Uterus (tissue), 4 donors: Measurements from ENCODE around the gene CDK9. TPM values are rescaled to one million over a fixed set of nuclear protein-coding genes. Genes with fewer than 3 reads are reported as not detected.

Source experiments
- DNase-seq, 2 donors: peaks; one replicate each; pipeline ENCODE4 v3.0.0-alpha.2; 2019 to 2020
- H3K27ac ChIP-seq, 2 donors: fragments of 200-600 bp; sonication (generic); 1 replicate in 1 of 2; 2 replicates in 1 of 2; pipeline ENCODE4 v1.5.1; 2016 to 2018
- H3K27me3 ChIP-seq, 2 donors: fragments of 200-600 bp; sonication (generic); one replicate each; pipeline ENCODE4 v1.5.1; 2018 to 2019; ENCODE audit warnings: control low read depth in 1 of 2
- H3K36me3 ChIP-seq, 2 donors: fragments of 200-600 bp; sonication (generic); one replicate each; pipeline ENCODE4 v1.5.1; 2019; ENCODE audit warnings: control low read depth in 1 of 2
- H3K4me1 ChIP-seq, 2 donors: fragments of 200-600 bp; sonication (generic); one replicate each; pipeline ENCODE4 v1.5.1; 2018 to 2019; ENCODE audit warnings: control low read depth in 1 of 2
- H3K4me3 ChIP-seq, 2 donors: fragments of 200-600 bp; sonication (generic); 1 replicate in 1 of 2; 2 replicates in 1 of 2; pipeline ENCODE4 v1.5.1; 2018 to 2019; ENCODE audit warnings: mild to moderate bottlenecking in 1 of 2
- H3K9me3 ChIP-seq, 2 donors: fragments of 200-600 bp; sonication (generic); one replicate each; pipeline ENCODE4 v1.5.1; 2019; ENCODE audit warnings: control low read depth in 1 of 2
- POLR2A ChIP-seq, 2 donors: fragments of 450-650 bp; IDR thresholded peaks; one replicate each; pipeline ENCODE4 v1.6.1; 2016; ENCODE audit warnings: antibody characterized with exemption in 2 of 2, mild to moderate bottlenecking in 1 of 2, moderate library complexity in 1 of 2
- intact Hi-C: fragments of 100-400 bp; cut with DNase I; formaldehyde crosslinking; loops from one replicate; pipeline ENCODE4 v1.15.1; 2023; ENCODE audit warnings: low total_unique reads
- total RNA-seq, 4 donors: library from RNA; depleted of rRNA in 3 of 4; stranded (reverse); fragments of >200 nt in 3 of 4; gene quantifications; one replicate each; pipeline versions ENCODE4 v1.1.0 to v1.2.4, GENCODE V29; 2014 to 2023
- TF ChIP-seq, protein P1 (sequence below), 4 experiments: fragments of 200-600 bp in 2 of 4; fragments of 450-650 bp in 2 of 4; sonication (generic) in 2 of 4; IDR thresholded peaks; one replicate each; pipeline ENCODE4 v1.5.1; 2016 to 2019; ENCODE audit warnings: antibody characterized with exemption in 4 of 4, mild to moderate bottlenecking in 2 of 4, moderate library complexity in 1 of 4
- donor health status: DM: yes; HTN: yes; CAD: no.

The CDK9 gene
- total RNA-seq, 4 donors from 2014 or later = 30.0 to 175 (median 77.4) TPM

DNA sequence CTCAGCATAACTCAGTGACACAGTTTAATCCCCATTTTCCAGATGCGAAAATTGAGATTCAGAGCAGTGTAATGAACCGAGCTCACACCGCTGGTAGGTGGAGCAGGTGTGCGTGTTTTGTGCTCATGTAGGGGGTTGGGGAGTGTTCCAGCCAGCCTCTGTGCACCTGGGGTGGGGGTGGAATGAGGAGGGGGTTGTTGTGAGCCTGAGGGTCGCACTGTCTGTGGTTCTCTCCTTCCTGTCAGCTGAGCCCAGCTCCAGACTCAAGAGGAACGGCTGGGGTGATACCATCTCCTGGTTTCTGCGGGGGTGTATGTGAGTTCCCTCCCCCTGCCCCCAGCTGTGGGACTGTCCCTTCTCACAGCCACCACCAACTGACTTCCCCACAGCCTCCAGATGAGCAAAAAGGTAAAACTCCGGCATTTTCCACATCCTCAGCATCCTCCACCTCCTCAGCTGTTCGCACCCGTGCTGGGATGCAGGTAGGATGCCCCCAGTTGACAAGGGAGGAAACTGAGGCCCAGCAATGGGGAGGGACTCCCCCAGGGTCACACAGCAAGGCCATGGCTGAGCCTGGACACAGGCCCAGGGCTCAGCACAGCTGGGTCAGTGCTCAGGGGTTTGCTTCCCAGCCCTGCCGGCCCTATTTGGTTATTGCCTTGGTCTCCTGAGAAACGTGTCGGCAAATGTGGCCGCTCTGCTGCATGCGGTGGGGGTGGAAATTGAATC, 9.5 kb upstream of the CDK9 start:
- TF ChIP-seq, protein P1, sequence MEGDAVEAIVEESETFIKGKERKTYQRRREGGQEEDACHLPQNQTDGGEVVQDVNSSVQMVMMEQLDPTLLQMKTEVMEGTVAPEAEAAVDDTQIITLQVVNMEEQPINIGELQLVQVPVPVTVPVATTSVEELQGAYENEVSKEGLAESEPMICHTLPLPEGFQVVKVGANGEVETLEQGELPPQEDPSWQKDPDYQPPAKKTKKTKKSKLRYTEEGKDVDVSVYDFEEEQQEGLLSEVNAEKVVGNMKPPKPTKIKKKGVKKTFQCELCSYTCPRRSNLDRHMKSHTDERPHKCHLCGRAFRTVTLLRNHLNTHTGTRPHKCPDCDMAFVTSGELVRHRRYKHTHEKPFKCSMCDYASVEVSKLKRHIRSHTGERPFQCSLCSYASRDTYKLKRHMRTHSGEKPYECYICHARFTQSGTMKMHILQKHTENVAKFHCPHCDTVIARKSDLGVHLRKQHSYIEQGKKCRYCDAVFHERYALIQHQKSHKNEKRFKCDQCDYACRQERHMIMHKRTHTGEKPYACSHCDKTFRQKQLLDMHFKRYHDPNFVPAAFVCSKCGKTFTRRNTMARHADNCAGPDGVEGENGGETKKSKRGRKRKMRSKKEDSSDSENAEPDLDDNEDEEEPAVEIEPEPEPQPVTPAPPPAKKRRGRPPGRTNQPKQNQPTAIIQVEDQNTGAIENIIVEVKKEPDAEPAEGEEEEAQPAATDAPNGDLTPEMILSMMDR (IDR thresholded peaks at IDR 0.05) = no peak
- TF ChIP-seq POLR2A (IDR thresholded peaks at IDR 0.05) = no peak
- intact Hi-C loops = no loop called here
- no peak overlapping the region for H3K4me3 ChIP-seq
- H3K9me3 ChIP-seq = no peaks in the 10 kb centered on the region
- no peak for DNase-seq
- no peaks in the 10 kb centered on the region for H3K4me1 ChIP-seq
- no peak overlapping the region for H3K27ac ChIP-seq
- no peaks in the 10 kb centered on the region for H3K27me3 ChIP-seq
- no peaks in the 10 kb centered on the region for H3K36me3 ChIP-seq

DNA sequence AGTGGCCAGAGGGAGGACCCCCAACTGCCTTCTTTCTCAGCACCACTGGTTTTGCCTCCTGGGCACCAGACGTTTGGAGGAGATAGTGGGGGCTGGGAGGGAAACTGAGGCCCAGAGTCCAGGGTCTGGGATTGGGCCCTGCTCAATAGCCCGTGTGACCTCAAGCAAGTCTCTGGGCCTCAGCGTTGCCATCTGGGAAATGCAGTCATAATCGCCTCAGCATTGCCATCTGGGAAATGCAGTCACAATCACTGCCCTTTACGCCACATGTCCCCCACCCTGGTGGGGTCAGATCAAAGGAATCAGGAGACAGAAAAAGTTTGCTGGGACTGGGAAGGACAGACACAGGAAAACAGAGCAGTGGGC, 8.9 kb upstream of the CDK9 start:
- no peak for DNase-seq
- H3K9me3 ChIP-seq = no peaks in the 10 kb centered on the region
- no peaks in the 10 kb centered on the region for H3K36me3 ChIP-seq
- no peak overlapping the region for H3K4me3 ChIP-seq
- intact Hi-C loops = no loop called here
- no peak overlapping the region for H3K27ac ChIP-seq
- TF ChIP-seq, protein P1 (IDR thresholded peaks at IDR 0.05) = no peak
- no peaks in the 10 kb centered on the region for H3K4me1 ChIP-seq
- no peaks in the 10 kb centered on the region for H3K27me3 ChIP-seq

DNA sequence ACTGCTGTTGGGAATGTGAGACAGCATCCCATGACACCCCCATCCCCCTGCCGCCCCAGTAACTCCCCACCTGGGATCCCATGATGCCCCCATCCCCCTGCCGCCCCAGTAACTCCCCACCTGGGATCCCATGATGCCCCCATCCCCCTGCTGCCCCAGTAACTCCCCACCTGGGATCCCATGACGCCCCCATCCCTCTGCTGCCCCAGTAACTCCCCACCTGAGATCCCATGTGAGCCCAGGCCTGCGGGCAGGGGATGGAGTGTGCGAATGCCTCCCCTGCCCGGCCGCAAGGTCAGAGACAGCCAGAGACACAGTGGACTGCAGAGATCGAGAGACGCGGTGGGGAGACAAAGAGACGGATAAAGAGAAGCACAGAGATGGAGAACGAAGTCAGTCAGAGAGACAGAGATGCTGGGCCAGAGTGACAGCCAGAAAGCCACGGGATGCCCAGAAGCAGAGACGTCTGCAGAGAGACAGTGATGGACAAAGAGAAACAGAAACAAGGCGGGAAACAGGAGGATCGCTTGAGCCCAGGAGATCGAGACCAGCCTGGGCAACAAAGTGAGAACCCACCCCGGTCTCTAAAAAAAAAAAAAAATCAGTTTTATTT, 8.4 kb upstream of the CDK9 start:
- Histone ChIP-seq H3K36me3 (no peaks in the 10 kb centered on the region), H3K27me3 (no peaks in the 10 kb centered on the region), H3K4me3 (no peak overlapping the region), H3K27ac (no peak overlapping the region), H3K4me1 (no peaks in the 10 kb centered on the region), H3K9me3 (no peaks in the 10 kb centered on the region)
- intact Hi-C loops = no loop called here
- DNase-seq = no peak
- TF ChIP-seq, protein P1 (IDR thresholded peaks at IDR 0.05) = no peak
- no peak for TF ChIP-seq POLR2A (IDR thresholded peaks at IDR 0.05)

DNA sequence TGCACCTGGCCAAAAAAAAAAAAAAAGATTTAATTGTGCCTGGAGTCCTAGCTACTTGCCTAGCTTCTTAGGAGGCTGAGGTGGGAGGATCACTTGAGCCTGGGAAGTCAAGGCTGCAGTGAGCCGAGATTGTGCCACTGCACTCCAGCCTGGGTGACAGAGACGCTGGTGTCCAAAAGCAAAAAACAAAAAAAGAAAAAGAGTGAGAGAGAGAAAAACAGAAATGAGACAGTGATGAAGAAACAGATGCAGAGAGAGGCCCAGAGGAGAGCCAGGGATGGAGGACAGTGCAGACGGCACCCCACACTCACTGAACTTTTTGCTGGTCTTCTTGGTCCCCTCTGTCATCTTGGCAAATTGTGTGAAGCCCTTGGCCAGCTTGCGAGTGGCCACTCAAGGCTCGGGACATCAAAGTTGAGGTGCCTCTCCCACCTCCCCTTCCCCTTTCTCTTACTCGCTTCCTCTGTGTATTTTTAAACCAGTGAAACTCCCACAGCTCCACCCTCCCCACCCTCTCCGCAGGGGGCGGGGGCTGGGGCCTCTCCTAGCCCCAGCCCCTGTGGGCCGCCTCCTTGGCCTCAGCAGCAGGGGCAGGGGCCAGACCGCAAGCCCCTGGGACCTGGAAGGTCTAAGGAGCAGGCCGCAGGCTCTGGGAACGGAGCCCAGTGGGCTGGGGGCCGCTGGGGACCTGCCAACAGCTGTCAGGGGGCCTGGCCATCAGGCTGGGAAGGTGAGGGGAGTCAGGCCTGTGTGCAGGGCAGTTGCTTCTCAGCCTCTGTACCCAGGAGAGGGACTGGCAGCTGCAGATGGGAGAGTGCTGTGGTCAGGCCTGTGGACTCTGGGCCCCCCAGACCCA, 7.3 kb upstream of the CDK9 start, which contains the start of gene SH2D3C:
SH2D3C (minus strand) TSS at position 387 of the 856 bp plus-strand sequence; CDS start at position 348, 39 bp downstream.
- no peak for DNase-seq
- H3K9me3 ChIP-seq = no peaks in the 10 kb centered on the region

More for the DNA sequence above, 7.3 kb upstream of the CDK9 start, which contains the start of gene SH2D3C:
- H3K27me3 ChIP-seq = no peaks in the 10 kb centered on the region
- H3K4me3 ChIP-seq = no peak within 1 kb of the TSS
- no peaks in the 10 kb centered on the region for H3K4me1 ChIP-seq
- H3K36me3 ChIP-seq = no peaks in the 10 kb centered on the region
- H3K27ac ChIP-seq = peak within 1 kb of the TSS; percentile 55 to 60
- intact Hi-C loops = no loop called here
- TF ChIP-seq, protein P1 (IDR thresholded peaks at IDR 0.05) = no peak
- TF ChIP-seq POLR2A (IDR thresholded peaks at IDR 0.05) = no peak
